ENCODE data around the gene EVL.
"Not testable (repeated sequence)": the region's sequence is repeated elsewhere in the genome, so short reads cannot be mapped to it uniquely, and the experiment has no call there.

EVL gene

DNA sequence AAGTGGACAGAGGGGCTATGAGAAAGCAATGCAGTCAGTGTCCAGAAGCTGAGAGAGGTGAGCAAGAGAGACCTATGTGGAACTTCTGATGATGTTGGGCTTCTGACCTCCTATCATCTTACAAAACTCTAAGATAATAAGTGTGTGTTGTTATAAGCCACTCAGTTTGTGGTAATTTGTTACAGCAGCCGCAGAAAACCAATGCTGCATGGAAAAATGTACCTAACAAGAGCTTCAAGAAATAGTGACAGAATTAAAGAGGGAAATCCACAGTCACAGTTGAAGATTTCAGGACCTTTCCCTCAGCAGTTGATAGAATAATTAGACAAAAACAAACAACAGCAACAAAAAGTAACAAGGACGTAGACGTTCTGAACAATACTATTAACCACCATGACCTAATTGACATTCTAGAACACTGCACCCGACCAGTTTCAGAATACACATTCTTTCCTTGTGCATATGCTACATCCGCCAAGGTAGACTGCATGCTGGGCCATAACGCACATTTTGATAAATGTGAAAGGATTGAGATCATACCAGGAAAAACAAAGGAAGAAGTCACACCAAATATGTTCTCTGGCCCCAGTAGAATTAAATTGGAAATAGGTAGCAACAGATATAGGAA, 1.8 kb upstream of the EVL start:
- Histone ChIP-seq H3K36me3 (ENCODE audit: control insufficient read depth, insufficient read depth, low read length) (no peaks in the 10 kb centered on the region), H3K27ac (ENCODE audit: insufficient read depth, low read length, poor library complexity, severe bottlenecking) (peak overlapping the region; percentile 90), H3K4me1 (ENCODE audit: control insufficient read depth, insufficient read depth, low read length, poor library complexity, severe bottlenecking) (peaks cover 71% of the 10 kb centered on the region), H3K27me3 (replicated peaks; ENCODE audit: control insufficient read depth, insufficient read depth, low read length, poor library complexity, severe bottlenecking) (no peaks in the 10 kb centered on the region), H3K9me3 (ENCODE audit: control insufficient read depth, low read length) (no peaks in the 10 kb centered on the region), H3K4me3 (ENCODE audit: insufficient read depth, low read depth, low read length, poor library complexity, severe bottlenecking) (peak overlapping the region; percentile 17)
- no peak for DNase-seq

DNA sequence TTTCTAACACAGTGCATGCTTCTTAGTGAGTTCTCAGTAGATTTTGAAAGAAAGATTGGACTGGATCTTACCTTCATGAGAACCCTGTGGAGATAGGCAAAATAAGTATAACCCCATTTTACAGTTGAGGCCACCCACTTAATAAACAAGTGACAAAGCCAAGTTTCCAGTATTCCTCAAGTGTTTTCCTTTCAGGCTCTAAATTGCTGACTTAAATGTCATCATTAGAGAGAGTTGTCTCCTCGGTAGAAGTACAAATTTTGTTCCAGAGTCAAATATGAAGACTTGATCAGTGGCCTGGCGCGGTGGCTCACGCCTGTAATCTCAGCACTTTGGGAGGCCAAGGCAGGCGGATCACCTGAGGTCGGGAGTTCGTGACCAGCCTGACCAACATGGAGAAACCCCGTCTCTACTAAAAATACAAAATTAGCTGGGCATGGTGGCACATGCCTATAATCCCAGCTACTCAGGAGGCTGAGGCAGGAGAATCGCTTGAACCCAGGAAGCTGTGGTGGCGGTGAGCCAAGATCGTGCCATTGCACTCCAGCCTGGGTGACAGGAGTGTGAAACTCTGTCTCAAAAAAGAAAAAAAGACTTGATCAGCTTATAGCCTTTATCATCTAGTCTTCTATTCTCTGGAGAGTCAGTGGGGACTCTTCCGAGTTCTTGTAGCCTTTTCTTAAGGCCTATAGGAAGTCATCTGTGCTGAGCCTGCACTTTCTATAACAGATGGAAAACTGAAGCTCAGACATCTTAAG, 708 bp upstream of the EVL start:
- H3K4me1 ChIP-seq (ENCODE audit: control insufficient read depth, insufficient read depth, low read length, poor library complexity, severe bottlenecking), result peaks cover 67% of the 10 kb centered on the region
- H3K27ac ChIP-seq (ENCODE audit: insufficient read depth, low read length, poor library complexity, severe bottlenecking), result peak overlapping the region; percentile 90
- not testable (repeated sequence) for DNase-seq; H3K9me3 ChIP-seq (ENCODE audit: control insufficient read depth, low read length); H3K27me3 ChIP-seq (replicated peaks; ENCODE audit: control insufficient read depth, insufficient read depth, low read length, poor library complexity, severe bottlenecking); H3K36me3 ChIP-seq (ENCODE audit: control insufficient read depth, insufficient read depth, low read length)
- peak overlapping the region; percentile 65 for H3K4me3 ChIP-seq (ENCODE audit: insufficient read depth, low read depth, low read length, poor library complexity, severe bottlenecking)

DNA sequence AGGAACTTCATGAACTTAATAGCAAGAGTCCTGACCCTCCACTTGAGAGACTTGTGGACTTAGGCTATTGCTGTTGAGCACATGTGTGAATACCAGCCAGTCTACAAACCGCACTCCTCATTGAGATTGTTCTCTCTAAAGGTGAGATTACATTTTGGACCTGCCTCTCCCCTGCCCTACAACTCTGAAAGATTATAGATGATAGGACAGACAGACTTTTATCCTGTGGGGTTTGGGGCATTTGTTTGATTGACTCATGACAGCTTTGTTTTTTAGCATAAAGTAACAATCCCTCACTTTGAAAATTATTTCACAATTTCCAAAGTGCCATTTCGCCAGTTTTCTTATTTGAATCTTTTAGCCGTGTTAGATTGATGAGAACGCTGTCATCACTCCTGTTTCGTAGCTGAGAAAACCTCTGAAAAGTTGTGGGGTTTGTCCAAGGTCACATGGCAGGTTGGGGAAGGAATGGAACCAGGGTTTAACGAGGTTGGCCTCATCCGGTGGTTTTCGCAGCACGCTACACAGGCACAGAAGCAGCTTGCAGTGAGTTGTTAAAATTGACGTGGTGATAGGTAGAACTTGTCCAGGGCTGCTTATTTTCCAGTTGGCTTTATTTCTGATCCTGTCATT, 836 bp downstream of the EVL start:
- Histone ChIP-seq H3K36me3 (ENCODE audit: control insufficient read depth, insufficient read depth, low read length) (no peaks in the 10 kb centered on the region), H3K4me1 (ENCODE audit: control insufficient read depth, insufficient read depth, low read length, poor library complexity, severe bottlenecking) (peaks cover 69% of the 10 kb centered on the region), H3K9me3 (ENCODE audit: control insufficient read depth, low read length) (no peaks in the 10 kb centered on the region), H3K27ac (ENCODE audit: insufficient read depth, low read length, poor library complexity, severe bottlenecking) (peak overlapping the region; percentile 90), H3K4me3 (ENCODE audit: insufficient read depth, low read depth, low read length, poor library complexity, severe bottlenecking) (peak overlapping the region; percentile 65), H3K27me3 (replicated peaks; ENCODE audit: control insufficient read depth, insufficient read depth, low read length, poor library complexity, severe bottlenecking) (no peaks in the 10 kb centered on the region)
- DNase-seq, result peak; percentile 67 to 76 (median 72)

DNA sequence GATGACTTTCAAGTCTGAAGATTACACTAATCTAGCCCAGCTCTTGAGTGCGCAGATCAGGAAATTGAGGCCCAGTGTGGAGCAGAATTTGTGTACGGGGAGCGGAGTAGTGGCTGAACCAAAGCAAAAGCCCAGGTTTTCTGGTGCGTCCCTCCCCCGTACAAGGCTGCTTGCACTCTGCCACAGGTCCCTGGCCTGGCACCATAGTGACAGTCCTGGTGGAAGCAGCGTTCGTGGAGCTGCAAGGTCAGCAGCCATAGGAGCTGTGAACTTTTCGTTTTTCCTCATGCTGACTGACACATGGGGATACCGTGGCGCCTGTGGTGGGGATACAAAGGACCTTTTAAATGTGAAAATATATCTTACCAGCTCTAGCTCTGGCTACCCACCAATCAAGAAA, 1.7 kb downstream of the EVL start:
- Histone ChIP-seq H3K4me1 (ENCODE audit: control insufficient read depth, insufficient read depth, low read length, poor library complexity, severe bottlenecking) (peaks cover 75% of the 10 kb centered on the region), H3K27me3 (replicated peaks; ENCODE audit: control insufficient read depth, insufficient read depth, low read length, poor library complexity, severe bottlenecking) (no peaks in the 10 kb centered on the region), H3K27ac (ENCODE audit: insufficient read depth, low read length, poor library complexity, severe bottlenecking) (peak overlapping the region; percentile 90), H3K9me3 (ENCODE audit: control insufficient read depth, low read length) (no peaks in the 10 kb centered on the region), H3K36me3 (ENCODE audit: control insufficient read depth, insufficient read depth, low read length) (peaks cover 1% of the 10 kb centered on the region), H3K4me3 (ENCODE audit: insufficient read depth, low read depth, low read length, poor library complexity, severe bottlenecking) (peak overlapping the region; percentile 65)
- DNase-seq, result no peak

DNA sequence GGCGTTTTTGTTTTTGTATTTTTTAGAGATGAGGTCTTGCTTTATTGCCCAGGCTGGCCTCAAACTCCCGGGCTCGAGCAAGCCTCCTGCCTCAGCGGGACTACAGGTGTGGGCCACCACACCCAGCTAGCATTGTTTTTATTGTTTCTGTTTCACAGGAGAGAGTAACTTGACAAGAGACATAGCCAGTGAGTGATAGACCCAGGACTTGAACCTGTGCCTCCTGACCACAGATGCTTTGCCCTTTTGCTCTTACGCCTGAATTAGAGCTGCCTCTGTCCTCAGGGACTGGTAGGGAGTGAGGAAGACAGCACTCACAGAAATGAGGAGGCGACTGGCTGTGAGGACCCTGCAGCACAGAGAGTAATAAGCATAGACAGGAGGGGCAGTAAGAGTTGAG, 2.3 kb downstream of the EVL start:
- peaks cover 3% of the 10 kb centered on the region for H3K36me3 ChIP-seq (ENCODE audit: control insufficient read depth, insufficient read depth, low read length)
- DNase-seq, result no peak
- H3K27me3 ChIP-seq (replicated peaks; ENCODE audit: control insufficient read depth, insufficient read depth, low read length, poor library complexity, severe bottlenecking), result no peaks in the 10 kb centered on the region
- peak overlapping the region; percentile 65 for H3K4me3 ChIP-seq (ENCODE audit: insufficient read depth, low read depth, low read length, poor library complexity, severe bottlenecking)
- H3K27ac ChIP-seq (ENCODE audit: insufficient read depth, low read length, poor library complexity, severe bottlenecking), result peak overlapping the region; percentile 90
- peaks cover 79% of the 10 kb centered on the region for H3K4me1 ChIP-seq (ENCODE audit: control insufficient read depth, insufficient read depth, low read length, poor library complexity, severe bottlenecking)
- no peaks in the 10 kb centered on the region for H3K9me3 ChIP-seq (ENCODE audit: control insufficient read depth, low read length)

DNA sequence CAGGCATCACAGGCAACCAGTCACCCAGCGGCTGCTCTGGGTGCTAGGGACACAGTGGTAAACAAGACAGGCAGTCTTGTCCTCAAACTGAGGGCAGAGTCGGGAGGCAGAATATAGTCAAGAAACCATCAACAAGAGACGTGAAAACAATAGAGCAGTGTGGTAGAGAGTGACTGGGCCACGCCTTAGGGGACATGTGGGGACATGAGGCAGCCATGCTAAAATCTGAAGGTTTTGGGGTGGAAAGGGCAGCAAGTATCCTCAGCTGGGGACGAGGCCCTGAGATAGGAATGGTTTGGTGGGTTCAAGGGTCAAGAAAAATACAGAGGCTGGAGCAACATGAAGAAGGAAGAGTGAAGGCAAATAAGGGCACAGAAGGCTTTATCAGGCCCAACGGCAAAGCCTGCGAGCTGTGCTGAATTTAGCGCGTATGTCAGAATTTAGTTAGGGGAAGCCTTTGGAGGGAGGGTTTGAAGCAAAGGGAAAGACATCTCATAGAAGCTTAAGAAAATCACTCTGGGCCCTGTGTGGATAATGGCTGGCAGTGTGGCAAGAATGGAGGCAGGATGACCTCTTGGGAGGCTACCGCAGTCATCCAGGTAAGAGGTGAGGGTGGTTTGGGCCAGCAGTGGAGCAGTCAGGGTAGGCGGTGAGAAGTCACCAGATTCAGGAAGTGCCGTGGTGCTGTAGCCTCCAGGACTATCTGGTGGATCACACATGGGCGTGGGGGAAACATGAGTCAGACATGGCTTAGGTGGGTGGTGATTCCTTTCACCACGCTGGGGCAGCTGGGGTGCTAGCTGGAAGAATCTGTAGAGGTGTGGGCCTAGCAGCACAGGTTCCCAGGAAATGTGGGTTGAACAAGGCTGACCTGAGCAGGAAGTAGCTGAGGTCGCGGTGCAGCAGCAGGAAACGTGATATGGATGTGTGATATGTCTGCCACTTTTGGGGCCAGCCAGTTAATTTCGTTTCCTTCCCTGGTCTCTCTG, 3.0 kb downstream of the EVL start:
- Histone ChIP-seq H3K4me1 (ENCODE audit: control insufficient read depth, insufficient read depth, low read length, poor library complexity, severe bottlenecking) (peaks cover 80% of the 10 kb centered on the region), H3K27ac (ENCODE audit: insufficient read depth, low read length, poor library complexity, severe bottlenecking) (peak overlapping the region; percentile 90), H3K27me3 (replicated peaks; ENCODE audit: control insufficient read depth, insufficient read depth, low read length, poor library complexity, severe bottlenecking) (no peaks in the 10 kb centered on the region), H3K9me3 (ENCODE audit: control insufficient read depth, low read length) (no peaks in the 10 kb centered on the region), H3K4me3 (ENCODE audit: insufficient read depth, low read depth, low read length, poor library complexity, severe bottlenecking) (peak overlapping the region; percentile 65), H3K36me3 (ENCODE audit: control insufficient read depth, insufficient read depth, low read length) (peaks cover 8% of the 10 kb centered on the region)
- DNase-seq, result peak; percentile 88 to 94 (median 93)

DNA sequence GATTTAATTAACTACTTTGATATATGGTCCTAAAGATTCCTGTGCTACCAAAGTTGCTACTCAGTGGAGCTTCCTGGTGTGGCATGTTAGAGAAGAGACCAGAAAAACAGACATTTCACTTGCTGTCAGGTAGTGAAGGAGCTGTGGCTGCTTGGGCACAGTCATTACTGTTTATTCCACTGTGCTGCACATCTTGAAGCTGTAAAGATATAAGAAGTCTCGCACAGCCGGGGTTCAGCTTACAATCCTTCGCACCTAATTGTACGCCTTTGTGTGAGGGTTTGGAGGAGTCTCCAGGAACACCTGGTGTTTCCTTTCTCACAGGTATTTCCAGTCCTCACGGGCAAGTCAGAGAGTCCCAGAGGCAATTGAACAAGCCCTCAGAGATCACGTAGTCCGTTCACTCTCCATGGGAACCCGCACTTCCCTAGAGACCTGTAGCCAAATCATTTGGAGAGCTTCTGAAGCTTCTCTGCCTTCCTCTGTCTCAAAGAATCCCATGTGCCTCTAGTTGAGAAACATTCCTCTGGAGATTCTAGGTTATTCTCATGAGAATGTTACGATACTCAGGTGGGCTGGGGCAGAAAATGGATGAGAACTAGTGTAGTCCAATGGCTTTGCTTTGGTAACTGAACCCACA, 4.1 kb downstream of the EVL start:
- Histone ChIP-seq H3K36me3 (ENCODE audit: control insufficient read depth, insufficient read depth, low read length) (peaks cover 11% of the 10 kb centered on the region), H3K27ac (ENCODE audit: insufficient read depth, low read length, poor library complexity, severe bottlenecking) (peak overlapping the region; percentile 90), H3K4me3 (ENCODE audit: insufficient read depth, low read depth, low read length, poor library complexity, severe bottlenecking) (peak overlapping the region; percentile 44), H3K9me3 (ENCODE audit: control insufficient read depth, low read length) (no peaks in the 10 kb centered on the region), H3K4me1 (ENCODE audit: control insufficient read depth, insufficient read depth, low read length, poor library complexity, severe bottlenecking) (peaks cover 80% of the 10 kb centered on the region), H3K27me3 (replicated peaks; ENCODE audit: control insufficient read depth, insufficient read depth, low read length, poor library complexity, severe bottlenecking) (no peaks in the 10 kb centered on the region)
- no peak for DNase-seq

DNA sequence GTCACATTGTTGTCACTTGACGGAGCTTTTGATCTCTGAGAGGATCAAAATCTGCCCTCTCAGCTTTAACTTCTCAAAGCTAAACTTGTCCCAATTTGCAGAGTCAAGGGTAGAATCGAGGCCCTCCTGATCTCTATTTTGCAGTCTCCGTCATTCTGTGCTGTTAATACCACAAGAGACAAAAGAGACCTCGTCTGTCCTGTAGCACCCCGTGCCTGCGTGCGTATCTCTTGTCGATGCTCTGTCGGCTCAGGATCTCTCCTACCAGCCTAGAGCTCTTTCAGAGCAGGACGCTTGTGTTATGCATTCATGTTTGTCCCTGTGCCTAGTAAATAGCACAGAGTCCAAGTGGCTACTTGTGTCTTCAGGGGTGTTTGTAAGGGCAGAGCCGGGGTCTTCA, 5.1 kb downstream of the EVL start:
- peaks cover 13% of the 10 kb centered on the region for H3K36me3 ChIP-seq (ENCODE audit: control insufficient read depth, insufficient read depth, low read length)
- peak overlapping the region; percentile 90 for H3K27ac ChIP-seq (ENCODE audit: insufficient read depth, low read length, poor library complexity, severe bottlenecking)
- no peaks in the 10 kb centered on the region for H3K27me3 ChIP-seq (replicated peaks; ENCODE audit: control insufficient read depth, insufficient read depth, low read length, poor library complexity, severe bottlenecking)
- no peaks in the 10 kb centered on the region for H3K9me3 ChIP-seq (ENCODE audit: control insufficient read depth, low read length)
- H3K4me1 ChIP-seq (ENCODE audit: control insufficient read depth, insufficient read depth, low read length, poor library complexity, severe bottlenecking), result peaks cover 80% of the 10 kb centered on the region
- peak overlapping the region; percentile 44 for H3K4me3 ChIP-seq (ENCODE audit: insufficient read depth, low read depth, low read length, poor library complexity, severe bottlenecking)
- DNase-seq, result peak in 1 of 3 donors; percentile 57

DNA sequence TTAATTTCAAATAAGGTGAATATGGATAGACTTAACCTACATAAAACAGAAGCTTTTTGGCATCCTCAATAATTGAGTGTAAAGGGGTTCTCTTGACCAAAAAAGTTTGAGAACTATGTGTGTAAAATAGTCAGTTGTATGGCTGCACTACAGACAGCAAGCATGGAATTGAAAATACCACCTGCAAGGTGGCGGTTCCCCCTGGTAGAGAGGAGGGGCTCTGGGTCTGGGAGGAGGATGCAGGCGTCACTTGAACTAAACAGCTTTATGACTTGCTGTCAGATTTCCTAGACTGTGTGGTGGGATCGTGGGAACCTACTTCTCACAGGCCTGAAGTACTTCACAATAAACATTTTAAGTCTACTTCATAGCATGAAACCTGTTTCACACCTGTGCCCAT, 6.3 kb downstream of the EVL start:
- Histone ChIP-seq H3K36me3 (ENCODE audit: control insufficient read depth, insufficient read depth, low read length) (peaks cover 23% of the 10 kb centered on the region), H3K27ac (ENCODE audit: insufficient read depth, low read length, poor library complexity, severe bottlenecking) (peak overlapping the region; percentile 90), H3K4me1 (ENCODE audit: control insufficient read depth, insufficient read depth, low read length, poor library complexity, severe bottlenecking) (peaks cover 92% of the 10 kb centered on the region), H3K4me3 (ENCODE audit: insufficient read depth, low read depth, low read length, poor library complexity, severe bottlenecking) (peak overlapping the region; percentile 26), H3K27me3 (replicated peaks; ENCODE audit: control insufficient read depth, insufficient read depth, low read length, poor library complexity, severe bottlenecking) (no peaks in the 10 kb centered on the region), H3K9me3 (ENCODE audit: control insufficient read depth, low read length) (no peaks in the 10 kb centered on the region)
- no peak for DNase-seq
